Fibroblast of pulmonary artery (primary cell): Measurements from ENCODE around the gene KCNMA1.
A peak's percentile ranks its signal among the peaks of the same experiment; 100 is the strongest.

ENCODE experiments used
- DNase-seq: peaks from one replicate; pipeline ENCODE4 v3.0.0-alpha.2; 2010; ENCODE audit warnings: low read depth
- H3K4me3 ChIP-seq: replicated peaks from 2 replicates; pipeline ENCODE4 v1.5.1; 2011; ENCODE audit warnings: low read depth, mild to moderate bottlenecking, control low read depth, low read length, moderate library complexity
- TF ChIP-seq, protein P1 (sequence below): IDR thresholded peaks from 2 replicates; pipeline ENCODE4 v1.5.1; 2011; ENCODE audit warnings: mild to moderate bottlenecking, control low read depth, low read length, inconsistent platforms; ENCODE audit errors: missing control alignments

KCNMA1 gene

GRCh38 chr10:77533887-77534278 lies 103.7 kb downstream of the KCNMA1 start:
- TF ChIP-seq, protein P1, sequence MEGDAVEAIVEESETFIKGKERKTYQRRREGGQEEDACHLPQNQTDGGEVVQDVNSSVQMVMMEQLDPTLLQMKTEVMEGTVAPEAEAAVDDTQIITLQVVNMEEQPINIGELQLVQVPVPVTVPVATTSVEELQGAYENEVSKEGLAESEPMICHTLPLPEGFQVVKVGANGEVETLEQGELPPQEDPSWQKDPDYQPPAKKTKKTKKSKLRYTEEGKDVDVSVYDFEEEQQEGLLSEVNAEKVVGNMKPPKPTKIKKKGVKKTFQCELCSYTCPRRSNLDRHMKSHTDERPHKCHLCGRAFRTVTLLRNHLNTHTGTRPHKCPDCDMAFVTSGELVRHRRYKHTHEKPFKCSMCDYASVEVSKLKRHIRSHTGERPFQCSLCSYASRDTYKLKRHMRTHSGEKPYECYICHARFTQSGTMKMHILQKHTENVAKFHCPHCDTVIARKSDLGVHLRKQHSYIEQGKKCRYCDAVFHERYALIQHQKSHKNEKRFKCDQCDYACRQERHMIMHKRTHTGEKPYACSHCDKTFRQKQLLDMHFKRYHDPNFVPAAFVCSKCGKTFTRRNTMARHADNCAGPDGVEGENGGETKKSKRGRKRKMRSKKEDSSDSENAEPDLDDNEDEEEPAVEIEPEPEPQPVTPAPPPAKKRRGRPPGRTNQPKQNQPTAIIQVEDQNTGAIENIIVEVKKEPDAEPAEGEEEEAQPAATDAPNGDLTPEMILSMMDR = no peak
- H3K4me3 ChIP-seq = no peak overlapping the region
- no peak for DNase-seq

GRCh38 chr10:77533146-77533886 lies 104.3 kb downstream of the KCNMA1 start:
- TF ChIP-seq, protein P1 = no peak
- no peak overlapping the region for H3K4me3 ChIP-seq
- no peak for DNase-seq

- H3K4me3 ChIP-seq = no peak overlapping the region
- TF ChIP-seq, protein P1 = no peak
- peak; percentile 65 for DNase-seq
Observed at GRCh38 chr10:77532068-77532467, 105.5 kb downstream of the KCNMA1 start.

DNA sequence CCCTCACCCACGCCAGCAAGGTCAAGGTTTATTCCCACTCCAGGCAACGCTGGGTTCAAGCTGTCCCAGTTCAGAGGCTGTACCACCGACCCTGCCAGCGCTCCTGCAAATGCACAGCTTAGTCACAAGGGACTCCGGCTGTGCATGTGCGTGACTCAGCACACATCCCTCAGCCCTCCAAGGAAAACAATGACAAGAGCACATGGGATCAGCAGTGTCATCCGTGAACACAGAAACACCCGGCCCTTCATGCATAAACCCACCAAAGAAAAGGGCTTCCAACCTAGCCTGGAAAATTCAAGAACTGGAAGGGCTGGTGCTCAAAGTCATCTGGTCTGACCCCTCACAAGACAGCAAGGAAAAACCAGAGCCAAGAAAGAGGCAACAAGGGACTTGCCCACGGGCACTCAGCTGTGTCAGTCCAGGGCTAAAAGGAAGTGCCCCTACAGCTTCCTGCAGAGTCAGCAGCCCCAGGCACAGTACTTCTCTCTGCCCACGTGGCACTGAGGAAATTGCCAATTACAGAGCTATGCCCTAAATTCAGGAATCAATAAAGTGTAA lies 106.1 kb downstream of the KCNMA1 start:
- TF ChIP-seq, protein P1 = no peak
- no peak overlapping the region for H3K4me3 ChIP-seq
- DNase-seq = peak; percentile 68

DNA sequence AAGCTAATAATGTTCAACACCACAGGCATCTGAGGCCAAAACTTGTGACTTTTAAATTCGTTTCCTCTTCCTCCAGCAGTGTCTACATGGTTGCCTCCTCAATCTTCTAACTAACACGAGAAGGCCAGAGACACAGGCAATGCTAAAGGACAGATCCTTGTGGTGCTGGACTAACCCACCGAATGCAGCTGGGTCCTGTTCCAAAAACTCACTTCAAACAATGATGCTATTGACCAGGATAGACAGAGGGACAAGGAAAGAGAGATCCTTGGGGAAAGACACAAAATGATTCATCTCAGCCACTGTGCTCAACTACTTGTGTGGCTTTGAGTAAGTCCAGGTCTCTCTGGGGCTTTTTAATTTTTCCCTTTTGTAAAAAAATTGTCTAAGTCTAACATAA lies 107.6 kb downstream of the KCNMA1 start:
- DNase-seq = no peak
- TF ChIP-seq, protein P1 = no peak
- H3K4me3 ChIP-seq = no peak overlapping the region

DNA sequence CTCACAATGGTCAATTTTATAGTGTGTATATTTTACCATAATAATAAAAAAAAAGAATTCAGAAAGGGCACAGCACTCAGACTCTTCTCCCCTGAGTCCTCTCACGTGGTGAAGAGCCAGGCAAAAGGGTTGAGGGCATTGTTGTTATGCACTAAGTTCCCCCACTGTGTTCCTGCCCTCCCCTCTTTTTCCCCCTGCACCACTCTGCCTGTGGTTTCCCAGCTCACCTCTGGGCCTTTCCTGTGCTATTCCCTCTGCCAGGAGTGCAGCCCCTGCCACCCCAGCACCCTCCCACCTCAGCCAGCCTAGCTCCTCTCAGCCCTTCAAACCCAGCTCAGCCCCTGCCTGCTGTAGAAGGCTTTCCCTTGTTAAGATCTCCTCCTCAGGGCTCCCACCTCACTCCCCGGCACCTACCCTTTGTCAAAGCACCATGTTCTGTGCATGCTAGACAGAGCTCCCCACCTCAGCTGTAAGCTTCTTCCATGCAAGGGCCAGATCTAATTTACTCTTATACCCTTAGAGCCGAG lies 108.5 kb downstream of the KCNMA1 start:
- DNase-seq = no peak
- H3K4me3 ChIP-seq = no peak overlapping the region
- TF ChIP-seq, protein P1 = no peak

DNA sequence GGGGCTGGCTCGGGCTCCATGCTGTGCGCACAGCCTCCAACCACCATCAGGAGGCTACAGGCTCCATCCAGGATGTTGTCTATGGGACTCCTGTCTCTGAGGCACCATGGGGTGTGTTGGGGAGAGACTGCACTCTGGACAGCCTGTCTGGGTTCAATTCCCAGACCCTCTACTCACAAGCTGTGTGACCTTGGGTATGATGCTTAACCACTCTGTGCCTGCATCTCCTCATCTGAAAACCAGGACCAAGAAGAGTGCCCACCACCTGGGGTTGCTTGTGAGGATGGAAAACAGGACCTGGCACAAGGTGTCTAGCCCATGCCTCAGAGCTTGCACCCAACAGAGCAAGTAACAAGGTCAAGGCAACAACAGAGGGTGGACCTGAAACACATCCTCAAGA lies 109.8 kb downstream of the KCNMA1 start:
- no peak overlapping the region for H3K4me3 ChIP-seq
- TF ChIP-seq, protein P1 = no peak
- DNase-seq = no peak
